Activated T-cell treated with anti-CD3 and anti-CD28 coated beads for 4 hours (primary cell): ENCODE measurements around the gene UBE2L5.
A peak's percentile ranks its signal among the peaks of the same experiment; 100 is the strongest.
"Not testable (repeated sequence)": the region's sequence is repeated elsewhere in the genome, so short reads cannot be mapped to it uniquely, and the experiment has no call there.

Experiments
- DNase-seq: peaks from one replicate; pipeline ENCODE4 v3.0.0-alpha.2; 2020

The UBE2L5 gene

GRCh38 chr13:30440910-30441703, 18.8 kb downstream of the UBE2L5 start:
- DNase-seq, result no peak

DNA sequence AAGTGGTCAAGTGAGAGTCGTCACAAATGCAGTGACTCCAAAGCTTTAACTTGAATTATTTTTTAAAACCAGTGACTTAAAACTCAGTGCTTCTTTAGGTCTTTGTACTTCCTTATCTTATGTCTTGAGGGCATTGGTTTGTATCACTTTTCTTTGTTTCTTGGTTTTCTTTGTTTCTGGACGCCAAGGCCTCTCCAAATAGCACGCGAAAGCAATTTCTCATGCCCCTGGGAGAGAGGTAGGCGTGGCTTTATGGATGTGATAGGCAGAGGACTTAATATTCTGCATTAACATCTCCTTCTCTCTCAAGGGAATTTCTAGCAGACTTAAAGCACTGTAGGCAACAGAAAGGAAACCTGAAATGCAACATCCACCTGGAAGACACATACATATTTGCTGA, 20.6 kb downstream of the UBE2L5 start:
- no peak for DNase-seq

- DNase-seq, result not testable (repeated sequence)
Observed at GRCh38 chr13:30443491-30443890, 21.2 kb downstream of the UBE2L5 start.

- no peak for DNase-seq
Observed at GRCh38 chr13:30443957-30444404, 21.7 kb downstream of the UBE2L5 start.

DNA sequence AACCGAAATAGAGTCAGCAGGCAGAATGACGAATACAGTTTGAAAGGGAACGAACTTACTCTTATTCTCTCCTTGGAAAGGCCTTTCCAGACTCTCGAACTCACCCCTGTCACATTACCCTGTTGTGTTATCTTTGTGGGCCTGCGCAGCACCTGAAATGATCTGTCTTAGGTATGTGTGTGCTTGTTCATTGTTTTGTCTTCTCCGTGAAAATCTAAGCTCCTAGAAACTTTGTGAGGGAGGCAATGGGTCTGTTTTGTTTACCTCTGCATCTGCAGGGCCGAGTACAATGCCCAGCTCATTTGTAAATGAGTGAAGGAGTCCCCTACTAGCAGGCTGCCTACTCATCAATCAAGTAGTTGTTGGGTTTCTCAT, 23.8 kb downstream of the UBE2L5 start:
- DNase-seq, result no peak

DNA sequence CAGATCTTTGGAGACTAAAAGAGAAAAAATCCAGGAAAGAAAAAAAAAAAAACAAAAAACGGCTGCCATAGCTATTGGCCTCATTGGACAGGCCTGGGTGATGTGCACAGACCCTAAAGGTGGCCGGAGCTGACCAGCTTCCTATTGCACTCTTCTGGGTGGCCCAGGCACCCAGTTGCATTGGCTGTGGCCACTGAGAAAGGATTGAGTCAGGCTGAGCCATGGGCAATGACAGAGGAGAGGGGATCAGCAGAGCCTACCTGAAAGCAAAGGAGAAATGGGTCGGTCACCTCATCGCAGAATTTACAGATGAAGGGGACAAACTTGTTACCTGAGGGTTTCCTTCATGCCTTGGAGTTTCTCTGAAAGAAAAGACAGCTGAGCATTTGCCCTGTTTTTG, 26.1 kb downstream of the UBE2L5 start:
- no peak for DNase-seq

GRCh38 chr13:30450066-30450465, 27.8 kb downstream of the UBE2L5 start:
- DNase-seq, result no peak

DNA sequence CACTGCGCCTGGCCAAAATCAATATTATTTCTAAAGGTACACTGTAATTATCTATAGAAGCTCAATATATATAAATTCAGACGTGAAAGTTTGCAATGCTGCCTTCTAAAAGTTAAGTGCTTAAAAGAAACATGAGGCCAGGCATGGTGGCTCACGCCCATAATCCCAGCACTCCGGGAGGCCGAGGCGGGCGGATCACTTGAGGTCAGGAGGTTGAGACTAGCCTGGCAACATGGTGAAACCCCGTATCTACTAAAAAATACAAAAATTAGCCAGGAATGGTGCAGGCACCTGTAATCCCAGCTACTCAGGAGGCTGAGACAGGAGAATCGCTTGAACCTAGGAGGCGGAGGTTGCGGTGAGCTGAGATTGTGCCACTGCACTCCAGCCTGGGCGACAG, 29.2 kb downstream of the UBE2L5 start:
- DNase-seq, result not testable (repeated sequence)

- DNase-seq, result no peak
Observed at GRCh38 chr13:30453727-30454126, 31.4 kb downstream of the UBE2L5 start.

- no peak for DNase-seq
Observed at GRCh38 chr13:30454991-30455390, 32.7 kb downstream of the UBE2L5 start.

DNA sequence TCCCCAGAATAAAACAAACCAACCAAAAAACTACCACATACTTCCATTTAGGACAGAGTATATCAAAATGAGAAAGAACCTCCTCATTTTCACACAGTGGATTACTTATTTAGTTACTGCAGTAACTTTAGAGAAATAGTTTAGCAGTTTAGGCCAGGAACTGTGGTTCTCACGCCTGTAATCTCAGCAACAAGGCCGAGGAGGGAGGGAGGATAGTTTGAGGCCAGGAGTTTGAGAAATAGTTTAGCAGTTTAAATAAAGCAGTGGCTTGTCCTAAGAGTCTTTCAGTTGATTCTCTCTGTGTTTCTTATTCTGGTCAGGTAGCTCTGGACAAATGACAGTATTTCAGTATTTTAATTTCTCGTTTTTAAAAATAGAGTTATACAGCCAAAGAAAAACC, 34.0 kb downstream of the UBE2L5 start:
- DNase-seq, result no peak

DNA sequence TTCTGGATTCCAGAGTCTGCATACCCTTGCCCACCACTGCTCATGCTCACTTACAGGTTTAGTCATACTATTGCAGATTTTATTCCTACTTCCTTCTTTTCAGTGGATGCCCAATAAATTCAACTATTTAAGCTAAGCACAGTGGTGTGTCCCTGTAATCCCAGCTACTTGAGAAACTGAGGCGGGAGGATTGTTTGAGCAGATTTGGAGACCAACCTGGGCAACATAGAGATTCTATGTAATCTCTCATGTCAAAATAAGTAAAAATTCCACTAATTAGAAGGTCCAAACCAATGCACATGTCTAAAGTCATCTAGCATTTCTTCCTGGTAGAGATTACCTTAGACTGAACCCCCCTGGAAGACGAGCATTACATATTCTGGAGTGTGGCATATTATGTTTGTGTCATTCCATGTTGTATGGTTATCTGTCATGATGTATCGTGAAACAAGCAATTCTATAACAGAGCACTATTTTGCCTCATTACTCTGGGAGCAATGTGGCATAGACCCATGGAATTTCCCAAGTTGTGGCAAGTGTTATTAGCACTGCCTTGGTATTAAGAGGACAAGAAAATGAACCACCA, 35.1 kb downstream of the UBE2L5 start:
- DNase-seq, result no peak

DNA sequence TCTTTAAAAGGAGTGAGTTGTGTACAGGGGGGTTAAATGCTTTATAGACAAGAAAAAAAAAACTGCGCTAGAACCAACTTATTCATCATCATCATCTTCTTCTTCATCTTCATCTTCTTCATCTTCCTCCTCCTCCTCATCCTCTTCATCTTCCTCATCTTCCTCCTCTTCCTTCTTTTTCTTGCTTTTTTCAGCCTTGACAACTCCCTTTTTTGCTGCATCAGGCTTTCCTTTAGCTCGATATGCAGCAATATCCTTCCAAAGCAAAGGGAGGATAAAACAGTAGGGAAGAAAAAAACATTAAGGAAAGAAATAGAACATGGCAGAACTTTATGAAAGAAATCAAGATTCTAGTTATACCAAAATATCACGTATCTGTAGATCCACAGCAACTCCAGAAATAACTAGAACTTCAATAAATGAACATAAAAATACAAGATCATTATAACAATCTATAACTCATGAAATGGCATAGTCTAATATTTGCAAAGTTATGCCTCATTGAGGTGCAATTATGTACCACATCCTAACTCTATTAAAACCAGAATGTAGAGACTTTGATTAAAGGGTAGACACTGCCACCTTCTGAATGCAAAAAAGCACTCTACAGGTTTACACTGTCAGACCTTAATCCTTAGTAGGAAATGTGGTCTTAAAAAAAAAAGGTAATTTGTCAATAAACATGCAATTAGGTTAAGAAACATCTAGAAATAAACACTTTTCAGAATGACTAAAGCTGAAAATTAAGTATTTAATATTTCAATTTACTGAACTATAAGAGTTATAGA, 39.2 kb downstream of the UBE2L5 start:
- DNase-seq, result not testable (repeated sequence)

DNA sequence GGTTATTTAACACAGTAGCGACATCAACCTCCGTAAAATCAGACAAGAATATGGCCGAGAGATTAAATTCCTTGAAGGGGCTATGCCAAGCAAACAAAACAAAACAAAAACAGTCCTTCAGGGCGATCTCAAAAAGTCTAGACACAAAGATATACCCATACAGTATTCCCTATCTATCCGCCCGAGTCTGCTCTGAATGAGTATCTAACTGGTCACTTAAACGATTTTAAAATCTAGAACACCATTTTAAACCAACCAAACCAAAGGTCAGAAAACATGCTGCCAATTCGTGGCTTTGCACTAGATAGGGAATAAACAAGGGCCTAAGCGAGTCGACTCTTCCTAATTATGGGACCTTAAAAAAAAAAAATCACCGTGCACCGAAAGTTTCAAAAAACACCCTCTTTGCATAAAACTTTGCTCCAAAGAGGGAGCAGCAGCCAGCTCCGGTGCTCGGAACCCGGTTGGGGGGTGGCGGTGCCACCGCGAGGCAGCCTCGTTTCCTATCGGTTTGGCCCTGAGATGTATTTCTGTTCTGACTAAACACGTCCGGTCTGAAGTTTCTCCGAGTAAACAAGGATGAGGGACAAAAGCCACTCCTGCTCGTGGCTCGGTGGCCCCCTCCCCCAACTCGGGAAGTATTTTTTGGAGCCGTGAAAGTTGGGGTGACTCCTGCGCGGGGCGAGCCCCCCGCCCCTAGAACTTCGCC, 41.6 kb downstream of the UBE2L5 start:
- DNase-seq, result peak; percentile 59

DNA sequence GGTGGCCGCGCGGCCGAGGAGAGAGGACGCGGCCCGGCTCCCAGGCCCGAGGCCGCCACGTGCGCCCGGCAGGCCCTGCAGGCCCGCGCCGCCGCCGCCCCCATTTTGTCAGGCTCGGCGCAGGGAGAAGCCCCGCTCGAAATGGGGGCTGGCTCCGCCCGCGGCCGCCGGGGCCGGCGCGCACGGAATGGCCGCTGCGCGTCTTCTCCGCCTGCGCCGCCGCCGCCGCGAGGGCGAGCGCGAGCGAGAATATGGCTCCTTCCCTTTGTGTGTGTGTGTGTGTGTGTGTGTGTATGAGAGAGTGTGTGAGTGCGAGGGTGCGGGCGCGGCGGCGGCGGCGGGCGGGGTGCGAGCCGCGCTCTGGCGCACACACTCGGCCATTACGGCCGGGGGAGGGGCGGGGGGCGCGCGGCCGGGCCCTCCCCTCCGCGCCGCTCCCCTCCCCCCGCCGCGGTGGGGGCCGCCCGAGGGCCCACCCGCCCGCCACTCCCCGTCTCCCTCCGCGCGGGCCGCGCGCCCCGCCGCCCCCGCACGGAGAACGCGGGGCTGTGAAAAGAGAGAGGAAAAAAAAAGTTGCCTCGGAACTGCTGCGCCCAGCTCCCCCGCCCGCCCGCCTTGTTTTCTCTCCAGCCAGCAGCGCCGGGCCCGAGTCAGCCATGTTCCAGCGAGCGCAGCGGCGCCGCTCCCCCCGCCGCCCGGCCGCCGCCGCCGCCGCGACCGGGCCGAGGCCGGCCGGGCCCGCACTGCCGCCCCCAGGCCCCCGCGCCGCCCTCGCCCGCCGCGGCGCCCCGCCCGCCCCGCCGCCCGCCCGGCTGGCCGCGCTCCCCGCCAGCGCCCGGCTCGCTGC, 42.4 kb downstream of the UBE2L5 start:
- peak; percentile 72 for DNase-seq

GRCh38 chr13:30465343-30465592, 43.0 kb downstream of the UBE2L5 start:
- peak; percentile 4 for DNase-seq

GRCh38 chr13:30465593-30466357, 43.5 kb downstream of the UBE2L5 start, which contains the start of gene HMGB1:
Gene HMGB1, minus strand, starts transcription at chr13:30465936. Its CDS starts 2,256 bp downstream, at chr13:30463680.
- DNase-seq, result peak; percentile 91

- no peak for DNase-seq
Observed at GRCh38 chr13:30466358-30466714, 44.0 kb downstream of the UBE2L5 start.

DNA sequence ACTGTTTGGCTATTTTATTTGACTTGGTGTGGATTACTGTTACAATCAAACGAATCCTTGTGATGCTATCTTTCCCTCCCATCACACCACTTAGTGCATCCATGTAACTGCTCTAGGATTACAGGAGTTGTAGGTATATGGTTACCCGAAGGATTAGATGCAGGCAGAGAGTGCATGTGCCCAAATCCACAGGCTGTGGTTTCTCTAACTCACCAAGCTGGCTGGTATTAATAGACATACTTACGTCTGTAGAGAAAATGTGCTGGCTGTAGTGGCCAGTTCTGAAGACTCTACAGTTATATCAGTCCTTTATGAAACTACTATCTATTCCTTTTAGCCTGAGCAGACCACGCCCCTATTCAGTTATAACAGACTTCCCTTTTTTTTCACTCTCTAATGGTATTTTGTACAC, 44.6 kb downstream of the UBE2L5 start:
- no peak for DNase-seq

- no peak for DNase-seq
Observed at GRCh38 chr13:30473675-30474074, 51.4 kb downstream of the UBE2L5 start.

- no peak for DNase-seq
Observed at GRCh38 chr13:30477346-30478195, 55.3 kb downstream of the UBE2L5 start.
